Kidney (tissue), 14 donors: ENCODE data around the gene ZDHHC14. TPM values are rescaled to one million over a fixed set of nuclear protein-coding genes. Genes with fewer than 3 reads are reported as not detected.

Experiments used
- DNase-seq, 5 donors: peaks; one replicate each; pipeline ENCODE4 v3.0.0-alpha.2; 2013 to 2020
- FAIRE-seq: peaks from 2 replicates; lab custom pipeline; 2012; peaks lifted over from hg19 to GRCh38; lab: Jason Lieb, UNC
- H3K27ac ChIP-seq, 2 donors: one replicate each; pipeline ENCODE4 v1.7.0; 2013; ENCODE audit warnings: low read depth in 2 of 2, low read length in 2 of 2, inconsistent platforms in 1 of 2
- H3K27me3 ChIP-seq: one replicate; pipeline ENCODE4 v1.7.1; 2013; ENCODE audit warnings: low read length, inconsistent platforms; ENCODE audit not compliant: control insufficient read depth, insufficient read depth
- H3K36me3 ChIP-seq, 3 donors: one replicate each; pipeline versions ENCODE4 v1.7.0 to v1.7.1; 2013; ENCODE audit warnings: low read length in 3 of 3, control low read depth in 1 of 3, inconsistent platforms in 1 of 3; ENCODE audit not compliant: insufficient read depth in 3 of 3, control insufficient read depth in 2 of 3
- H3K4me1 ChIP-seq, 3 donors: one replicate each; pipeline versions ENCODE4 v1.7.0 to v1.7.1; 2013; ENCODE audit warnings: low read length in 3 of 3, inconsistent platforms in 1 of 3, low read depth in 1 of 3; ENCODE audit not compliant: control insufficient read depth in 2 of 3, insufficient read depth in 2 of 3
- H3K4me3 ChIP-seq, 3 donors: one replicate each; pipeline versions ENCODE4 v1.7.0 to v1.8.1; 2013; ENCODE audit warnings: low read length in 3 of 3, control low read depth in 1 of 3, inconsistent platforms in 1 of 3
- H3K9ac ChIP-seq, 3 donors: one replicate each; pipeline versions ENCODE4 v1.7.0 to v1.7.1; 2013; ENCODE audit warnings: low read length in 3 of 3, control low read depth in 1 of 3, inconsistent platforms in 1 of 3
- H3K9me3 ChIP-seq, 3 donors: one replicate each; pipeline versions ENCODE4 v1.7.0 to v1.7.1; 2013; ENCODE audit warnings: low read length in 3 of 3, control low read depth in 1 of 3, inconsistent platforms in 1 of 3; ENCODE audit not compliant: control insufficient read depth in 2 of 3, insufficient read depth in 1 of 3
- CTCF ChIP-seq: IDR thresholded peaks from 3 replicates; pipeline ENCODE4 v1.5.1; 2012; ENCODE audit warnings: mild to moderate bottlenecking, moderate library complexity, borderline replicate concordance; ENCODE audit not compliant: insufficient read depth; ENCODE audit errors: extremely low read depth
- intact Hi-C: fragments of 100-400 bp; cut with DNase I; formaldehyde crosslinking; loops from one replicate; pipeline ENCODE4 v1.11.1; 2022
- polyA plus RNA-seq: library from polyadenylated mRNA; stranded (reverse); fragments of 350-450 nt; fragmentation: Illumina TruSeq; extraction: RNeasy Lipid Tissue Mini Kit (QIAGEN cat#74804); gene quantifications from one replicate; pipeline ENCODE4 v1.2.3, GENCODE V29; 2014; ENCODE audit warnings: low read depth, low replicate concordance; ENCODE audit not compliant: insufficient read depth
- total RNA-seq: library from RNA; stranded (reverse); fragmentation: NEBNext Ultra II Directional; extraction: Animal tissue kit (Norgen Biotek cat#: 25700); gene quantifications from one replicate; pipeline ENCODE4 v1.2.1, GENCODE V29; 2021
- donor health status: control.
- donor health status: control.
- donor health status: control.
- donor health status: control.
- donor health status: control.
- donor health status: DM: yes; HTN: yes; CAD: no.
- donor health status: Normal renal cell carcinoma (clear cell type).

The ZDHHC14 gene
- total and polyA plus RNA-seq, 2 donors from 2014 or later, result 13.5 to 26.7 TPM

DNA sequence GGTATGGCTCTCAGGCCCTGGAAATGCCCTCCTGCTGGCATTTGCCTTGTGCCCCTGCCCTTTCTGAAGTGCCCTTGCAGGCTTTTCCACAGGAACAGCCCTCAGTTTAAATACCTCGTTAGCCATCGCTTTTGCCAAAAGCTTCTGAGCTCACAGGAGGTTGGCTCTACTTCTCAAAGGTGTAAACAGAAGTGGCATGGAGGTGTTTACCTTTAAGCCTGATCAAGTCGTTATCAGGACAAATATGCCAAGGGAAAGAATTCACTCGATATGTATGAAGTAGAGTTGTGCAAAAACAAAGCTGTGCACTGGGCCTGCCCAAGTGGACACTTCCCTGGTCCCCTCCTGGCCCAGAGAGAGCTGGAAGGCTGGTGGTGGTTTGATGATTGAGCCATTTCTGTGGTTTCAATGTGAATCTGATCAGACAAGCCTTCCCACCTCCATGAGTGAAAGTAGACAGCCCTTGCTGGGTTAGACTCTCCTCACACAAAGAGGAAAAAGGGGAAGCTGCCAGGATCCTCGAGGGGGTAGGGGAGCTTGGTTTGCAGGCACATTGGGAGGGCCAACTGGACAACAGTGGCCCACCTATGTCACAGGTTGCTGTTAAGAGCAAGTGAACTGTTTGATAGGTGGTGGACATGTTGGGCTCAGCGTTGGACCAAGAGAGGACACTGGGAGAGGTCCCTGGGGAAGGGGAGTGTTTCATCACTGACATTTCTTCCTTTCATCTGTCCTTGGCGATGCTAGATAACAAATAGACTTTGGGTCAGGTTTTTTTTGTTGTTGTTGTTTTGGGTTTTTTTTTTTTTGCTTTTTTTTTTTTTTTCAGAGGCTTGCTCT, 98.7 kb downstream of the ZDHHC14 start:
- no peak overlapping the region for H3K4me3 ChIP-seq
- H3K27me3 ChIP-seq, result no peaks in the 10 kb centered on the region
- no peaks in the 10 kb centered on the region for H3K36me3 ChIP-seq
- no peaks in the 10 kb centered on the region for H3K4me1 ChIP-seq
- intact Hi-C loops, result no loop called here
- no peak for FAIRE-seq
- no peak overlapping the region for H3K27ac ChIP-seq
- DNase-seq, result no peak
- no peaks in the 10 kb centered on the region for H3K9me3 ChIP-seq
- no peak overlapping the region for H3K9ac ChIP-seq
- no peak for TF ChIP-seq CTCF

- H3K36me3 ChIP-seq, result no peaks in the 10 kb centered on the region
- H3K27me3 ChIP-seq, result no peaks in the 10 kb centered on the region
- H3K27ac ChIP-seq, result no peak overlapping the region
- H3K4me3 ChIP-seq, result no peak overlapping the region
- H3K9ac ChIP-seq, result no peak overlapping the region
- no peaks in the 10 kb centered on the region for H3K4me1 ChIP-seq
- no peak for TF ChIP-seq CTCF
- FAIRE-seq, result no peak
- intact Hi-C loops, result no loop called here
- no peak for DNase-seq
- no peaks in the 10 kb centered on the region for H3K9me3 ChIP-seq
Measured at GRCh38 chr6:157481189-157481864, 100.3 kb downstream of the ZDHHC14 start.

GRCh38 chr6:157481865-157482249, 100.9 kb downstream of the ZDHHC14 start:
- no peak for TF ChIP-seq CTCF
- intact Hi-C loops, result no loop called here
- H3K4me1 ChIP-seq, result no peaks in the 10 kb centered on the region
- no peaks in the 10 kb centered on the region for H3K27me3 ChIP-seq
- H3K36me3 ChIP-seq, result no peaks in the 10 kb centered on the region
- DNase-seq (no peak), FAIRE-seq (no peak)
- H3K27ac ChIP-seq, result no peak overlapping the region
- no peaks in the 10 kb centered on the region for H3K9me3 ChIP-seq
- no peak overlapping the region for H3K4me3 ChIP-seq
- no peak overlapping the region for H3K9ac ChIP-seq
